PC-3 (cell line): Measurements from ENCODE around the gene LHFPL2.

ENCODE experiments used
- CTCF ChIP-seq: fragments of 300-600 bp; sonication (generic); conservative IDR thresholded peaks from 2 replicates; pipeline ENCODE4 v1.5.1; 2017; ENCODE audit warnings: antibody characterized with exemption, low read depth, mild to moderate bottlenecking, low read length
- EZH2 ChIP-seq: fragments of 300-600 bp; sonication (generic); IDR thresholded peaks from one replicate; pipeline ENCODE4 v1.6.1; 2017; ENCODE audit warnings: antibody characterized with exemption, mild to moderate bottlenecking, low read length; ENCODE audit not compliant: unreplicated experiment

GRCh38 chr5:78512435-78512834, 136.1 kb downstream of the LHFPL2 start:
- no peak for TF ChIP-seq CTCF
- no peak for TF ChIP-seq EZH2
